GDM1 (cell line): ENCODE measurements around the gene ZC3H8.

Source experiments
- DNase-seq: peaks from one replicate; lab custom pipeline; 2025; lab: John Stamatoyannopoulos, UW

The ZC3H8 gene

GRCh38 chr2:112195167-112195766 lies 59.6 kb downstream of the ZC3H8 start:
- DNase-seq = no peak

DNA sequence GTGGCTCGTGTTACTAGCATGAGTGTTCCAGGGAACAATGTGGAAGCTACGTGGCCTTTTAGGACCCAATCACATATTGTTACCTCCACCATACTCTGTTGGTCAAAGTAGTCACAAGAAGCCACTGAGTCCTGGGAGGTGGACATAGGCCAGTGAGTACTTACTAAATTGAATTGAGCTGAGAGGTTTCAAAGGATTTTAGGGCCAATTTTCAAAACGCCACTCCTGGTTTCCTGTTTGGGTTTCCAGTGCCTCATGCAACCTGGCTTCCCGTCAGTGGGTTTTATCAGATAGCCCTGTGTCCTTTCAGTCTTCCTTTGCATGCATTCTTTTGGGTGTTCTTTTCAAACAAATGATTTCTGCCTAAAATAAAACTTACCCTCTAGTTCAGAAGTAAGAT lies 60.4 kb downstream of the ZC3H8 start:
- no peak for DNase-seq

DNA sequence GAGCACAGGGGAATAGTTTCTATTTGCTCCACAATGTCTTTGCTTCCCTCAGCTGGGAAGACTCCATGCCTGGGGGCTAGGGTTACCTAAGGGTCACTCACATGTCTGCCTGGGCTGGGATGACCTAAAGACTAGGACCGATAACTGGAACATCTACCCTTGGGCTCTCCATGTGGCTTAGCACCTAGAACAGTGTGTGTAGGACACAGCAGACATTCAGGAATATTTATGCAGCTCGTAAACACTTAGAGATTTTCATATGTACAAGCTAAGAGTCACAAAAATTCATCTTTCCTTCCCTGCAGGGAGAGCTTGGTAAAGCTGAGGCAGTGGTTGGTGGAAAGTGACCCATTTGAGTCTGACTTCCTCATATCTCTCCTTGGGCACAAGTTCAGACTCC lies 60.8 kb downstream of the ZC3H8 start:
- no peak for DNase-seq

DNA sequence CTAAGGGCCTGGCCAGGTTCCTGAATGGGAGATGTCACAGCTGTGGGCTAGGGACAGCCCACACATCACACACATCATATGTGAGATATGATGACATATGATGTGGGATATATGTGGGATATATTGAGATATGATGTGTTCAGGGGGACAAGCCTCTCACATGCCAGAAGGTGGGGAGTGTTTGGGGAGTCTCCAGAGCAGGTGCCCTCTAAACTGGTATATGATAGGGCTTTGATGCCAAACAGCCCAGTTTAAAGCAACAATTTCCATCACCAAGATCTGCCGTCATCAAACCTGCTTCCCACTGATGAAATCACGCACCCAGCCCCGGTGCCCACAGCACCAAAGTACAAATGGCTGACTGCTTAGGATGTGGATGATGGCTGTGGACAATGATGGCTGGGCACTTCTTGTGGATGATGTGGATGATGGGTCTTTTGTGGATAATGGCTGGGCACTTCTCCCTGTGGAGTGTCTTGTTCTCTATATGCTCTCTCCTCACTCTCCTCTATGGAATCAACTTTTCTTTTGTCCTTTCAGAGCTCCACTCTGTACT lies 65.8 kb downstream of the ZC3H8 start:
- no peak for DNase-seq

- DNase-seq = no peak
Observed at GRCh38 chr2:112187805-112188596, 66.8 kb downstream of the ZC3H8 start.

DNA sequence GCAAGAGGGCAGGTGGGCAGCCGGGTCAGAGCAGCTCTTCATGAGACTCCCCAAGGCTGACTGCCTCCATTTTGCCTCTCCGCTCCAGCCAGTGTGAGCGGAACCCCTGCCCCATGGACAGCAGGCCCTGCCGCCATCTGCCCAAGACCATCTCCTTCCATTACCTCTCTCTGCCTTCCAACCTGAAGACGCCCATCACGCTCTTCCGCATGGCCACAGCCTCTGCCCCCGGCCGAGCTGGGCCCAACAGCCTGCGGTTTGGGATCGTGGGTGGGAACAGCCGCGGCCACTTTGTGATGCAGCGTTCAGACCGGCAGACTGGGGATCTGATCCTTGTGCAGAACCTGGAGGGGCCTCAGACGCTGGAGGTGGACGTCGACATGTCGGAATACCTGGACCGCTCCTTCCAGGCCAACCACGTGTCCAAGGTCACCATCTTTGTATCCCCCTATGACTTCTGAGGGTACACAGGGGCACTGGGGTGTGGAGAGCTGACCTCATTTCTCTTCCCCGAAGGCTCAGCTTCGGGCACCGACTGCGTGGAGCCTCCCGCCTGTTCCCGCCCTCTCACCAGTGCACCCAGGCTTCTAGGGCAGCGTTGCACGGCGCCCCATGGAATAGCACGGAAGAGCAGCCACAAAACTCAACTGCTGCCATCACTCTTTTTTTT lies 67.7 kb downstream of the ZC3H8 start:
- no peak for DNase-seq

- no peak for DNase-seq
Observed at GRCh38 chr2:112185131-112185530, 69.7 kb downstream of the ZC3H8 start.

- DNase-seq = no peak
Observed at GRCh38 chr2:112184121-112184520, 70.7 kb downstream of the ZC3H8 start.

- DNase-seq = no peak
Observed at GRCh38 chr2:112183327-112184025, 71.4 kb downstream of the ZC3H8 start.

DNA sequence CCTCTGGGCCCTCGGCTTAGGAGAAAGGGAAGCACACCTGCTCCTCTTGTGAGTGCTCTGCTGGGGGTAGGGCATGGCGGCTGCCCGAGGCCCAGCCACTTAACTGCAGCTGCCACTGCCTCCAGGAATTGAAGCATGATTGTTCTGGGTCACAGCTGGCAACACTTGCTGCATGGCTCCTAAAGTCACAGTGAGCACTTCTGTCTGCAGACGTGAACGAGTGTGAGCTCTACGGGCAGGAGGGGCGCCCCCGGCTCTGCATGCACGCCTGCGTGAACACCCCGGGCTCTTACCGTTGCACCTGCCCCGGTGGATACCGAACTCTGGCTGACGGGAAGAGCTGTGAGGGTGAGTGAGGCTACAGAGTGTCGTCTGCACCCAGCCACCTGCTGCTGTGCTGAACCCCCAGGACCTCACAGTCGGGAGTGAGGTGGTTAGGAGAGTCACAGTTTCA lies 72.2 kb downstream of the ZC3H8 start:
- DNase-seq = no peak

- no peak for DNase-seq
Observed at GRCh38 chr2:112181571-112182290, 73.1 kb downstream of the ZC3H8 start.

DNA sequence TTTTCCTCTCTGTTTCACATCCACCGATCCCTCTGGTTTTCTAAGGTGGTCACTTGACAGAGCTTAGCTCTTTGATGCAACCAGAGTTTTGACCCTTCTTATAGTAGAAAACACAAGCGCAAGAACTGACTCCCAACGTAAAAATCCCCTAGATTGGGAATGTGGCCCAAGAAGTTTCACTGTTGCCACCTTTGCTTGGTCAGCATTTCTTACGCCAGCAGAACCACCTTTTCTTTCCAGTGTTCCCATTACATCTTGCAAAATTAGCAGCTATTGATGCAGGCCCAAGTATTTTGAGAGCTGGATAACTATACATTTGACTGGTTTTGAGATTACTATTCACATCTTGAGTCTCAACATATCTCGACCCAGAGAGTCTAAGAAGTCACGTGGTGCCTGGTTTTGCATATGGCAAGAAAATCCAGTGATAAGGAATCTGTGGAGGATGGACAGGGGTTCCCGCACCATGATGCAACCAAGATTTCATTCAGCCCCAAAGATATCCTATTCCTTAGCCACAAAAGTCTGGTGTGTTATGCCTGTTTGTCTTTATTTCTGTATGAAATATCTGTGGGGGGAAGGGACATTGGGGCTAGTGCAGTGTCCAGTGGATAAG lies 78.8 kb downstream of the ZC3H8 start:
- DNase-seq = no peak

- DNase-seq = no peak
Observed at GRCh38 chr2:112175333-112175732, 79.5 kb downstream of the ZC3H8 start.

DNA sequence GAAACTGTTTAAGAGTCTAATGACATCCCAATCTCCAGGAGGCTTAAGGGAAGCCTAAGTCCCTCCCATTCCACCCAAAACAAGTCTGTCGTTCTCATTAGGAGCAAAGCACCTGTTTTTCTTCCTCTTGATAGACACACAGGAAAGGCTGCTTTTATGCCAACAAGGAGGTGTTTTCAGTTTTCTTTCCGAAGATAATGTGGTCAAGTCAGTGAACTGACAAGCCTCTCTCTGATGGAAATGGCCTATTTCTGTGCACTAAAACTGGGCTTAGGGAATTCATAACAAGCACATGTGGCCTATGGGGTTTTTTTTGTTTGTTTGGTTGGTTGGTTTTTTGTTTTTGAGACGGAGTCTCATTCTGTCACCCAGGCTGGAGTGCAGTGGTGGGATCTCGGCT lies 80.5 kb downstream of the ZC3H8 start:
- DNase-seq = no peak

- no peak for DNase-seq
Observed at GRCh38 chr2:112173646-112174319, 81.1 kb downstream of the ZC3H8 start.

DNA sequence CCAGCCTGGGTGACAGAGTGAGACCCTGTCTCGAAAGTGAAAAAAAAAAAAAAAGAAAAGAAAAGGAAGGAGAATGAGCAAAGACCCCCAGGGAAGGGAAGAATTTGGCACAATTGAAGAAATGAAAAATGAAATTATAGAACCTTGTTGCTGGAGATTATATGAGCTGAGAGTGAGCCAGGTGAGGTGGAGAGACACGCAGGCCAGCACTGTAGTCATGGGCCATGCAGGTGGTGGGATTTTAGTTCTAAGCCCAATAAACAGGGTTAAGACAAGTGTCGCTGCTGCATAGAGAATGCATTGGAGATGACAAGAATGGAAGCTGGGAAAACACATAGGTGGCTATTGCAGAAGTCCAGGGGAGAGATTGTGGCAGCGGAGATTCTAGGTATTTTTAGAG lies 84.3 kb downstream of the ZC3H8 start:
- DNase-seq = no peak

- no peak for DNase-seq
Observed at GRCh38 chr2:112168422-112169124, 86.3 kb downstream of the ZC3H8 start.

DNA sequence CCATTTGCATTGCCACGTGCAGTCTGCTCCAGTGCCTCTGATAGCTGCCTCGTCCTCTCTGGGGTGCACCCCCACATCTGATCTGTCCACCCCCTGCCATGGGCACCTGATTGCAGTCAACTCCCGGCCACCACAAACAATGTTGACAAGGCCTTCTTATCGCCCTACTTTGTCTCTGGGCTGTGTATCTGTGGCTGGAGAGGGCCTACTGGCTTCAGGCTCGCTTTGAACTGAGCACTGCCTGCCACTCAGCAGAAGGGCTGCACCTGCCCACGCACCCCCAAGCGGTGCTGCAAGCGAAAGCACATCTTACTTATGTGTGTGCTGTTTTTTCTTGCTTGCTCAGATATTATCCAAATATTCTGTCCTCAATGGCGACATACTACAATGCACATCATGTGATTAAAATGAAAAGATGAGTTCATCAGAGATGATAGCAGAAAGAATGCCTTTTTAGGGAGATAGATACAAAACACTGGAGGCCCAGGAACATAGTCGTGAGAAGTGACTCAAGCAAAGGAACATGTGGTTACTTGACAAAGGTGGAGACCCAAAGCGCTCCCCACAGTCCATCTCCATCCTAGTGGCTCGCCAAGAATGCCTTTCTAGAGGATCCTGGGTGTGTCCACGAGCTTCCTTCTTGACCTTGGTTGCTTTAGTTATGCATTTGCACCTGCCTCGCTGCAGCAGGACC lies 87.9 kb downstream of the ZC3H8 start:
- no peak for DNase-seq

DNA sequence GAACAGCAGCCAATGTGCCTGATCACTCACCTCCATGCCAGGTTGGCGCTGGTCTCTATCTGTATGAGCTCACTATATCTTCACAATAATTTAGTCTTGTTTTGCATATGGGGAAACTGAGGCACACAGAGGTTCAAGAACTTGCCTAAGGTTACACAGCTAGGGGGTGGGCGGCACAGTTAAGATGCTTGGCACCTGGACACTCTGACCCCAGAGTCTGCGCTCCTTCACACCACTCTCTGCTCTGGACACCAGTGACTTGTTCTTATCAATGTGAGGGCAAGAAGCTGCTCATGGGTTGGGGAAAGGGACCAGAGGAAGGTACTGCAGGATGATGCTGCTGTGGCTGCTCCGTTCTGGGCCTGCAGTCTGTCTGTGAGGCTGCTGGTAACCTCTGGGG lies 89.5 kb downstream of the ZC3H8 start:
- DNase-seq = no peak
